Endodermal cell (in vitro differentiated cells): ENCODE results near the gene HTR2C. TPM values are rescaled to one million over a fixed set of nuclear protein-coding genes. Genes with fewer than 3 reads are reported as not detected.

ENCODE experiments used
- DNase-seq: peaks from one replicate; pipeline ENCODE4 v3.0.0-alpha.2; 2017
- H3K27ac ChIP-seq: 2 replicates; pipeline ENCODE4 v1.5.1; 2013; ENCODE audit warnings: mild to moderate bottlenecking, low read depth, low read length, moderate library complexity
- H3K27me3 ChIP-seq: 2 replicates; pipeline ENCODE4 v1.6.1; 2013; ENCODE audit warnings: mild to moderate bottlenecking, low read length, moderate library complexity; ENCODE audit not compliant: insufficient read depth, control insufficient read depth, poor library complexity, severe bottlenecking
- H3K36me3 ChIP-seq: 2 replicates; pipeline ENCODE4 v1.7.0; 2013; ENCODE audit warnings: mild to moderate bottlenecking, low read length, moderate library complexity; ENCODE audit not compliant: control insufficient read depth, insufficient read depth
- H3K4me1 ChIP-seq: one replicate; pipeline ENCODE4 v1.7.0; 2013; ENCODE audit warnings: low read length; ENCODE audit not compliant: control insufficient read depth, insufficient read depth
- H3K4me3 ChIP-seq: 2 replicates; pipeline ENCODE4 v1.5.1; 2013; ENCODE audit warnings: mild to moderate bottlenecking, low read length, moderate library complexity
- H3K9ac ChIP-seq: 2 replicates; pipeline ENCODE4 v1.6.1; 2013; ENCODE audit warnings: mild to moderate bottlenecking, low read length, moderate library complexity; ENCODE audit not compliant: poor library complexity, severe bottlenecking; ENCODE audit errors: extremely low read depth
- H3K9me3 ChIP-seq: 2 replicates; pipeline ENCODE4 v1.6.1; 2013; ENCODE audit warnings: mild to moderate bottlenecking, low read length, moderate library complexity; ENCODE audit not compliant: control insufficient read depth
- H3K27ac Mint-ChIP-seq: 2 replicates; pipeline ENCODE4 v1.8.0; 2020; ENCODE audit warnings: mixed read lengths
- H3K27me3 Mint-ChIP-seq: 2 replicates; pipeline ENCODE4 v1.8.0; 2021; ENCODE audit warnings: mild to moderate bottlenecking, mixed read lengths; ENCODE audit not compliant: insufficient read depth
- H3K36me3 Mint-ChIP-seq: 2 replicates; pipeline ENCODE4 v1.8.0; 2020; ENCODE audit warnings: low read depth, mixed read lengths
- H3K4me1 Mint-ChIP-seq: 2 replicates; pipeline ENCODE4 v1.8.0; 2020; ENCODE audit warnings: mixed read lengths
- H3K4me3 Mint-ChIP-seq: 2 replicates; pipeline ENCODE4 v1.8.0; 2020; ENCODE audit warnings: mild to moderate bottlenecking, moderate library complexity, mixed read lengths
- H3K9me3 Mint-ChIP-seq: 2 replicates; pipeline ENCODE4 v1.8.0; 2020; ENCODE audit warnings: mild to moderate bottlenecking, mixed read lengths
- CTCF ChIP-seq: fragments of 200-600 bp; sonication (generic); conservative IDR thresholded peaks from 2 replicates; pipeline ENCODE4 v1.5.0; 2021; ENCODE audit warnings: antibody characterized with exemption, mild to moderate bottlenecking
- WGBS, 2 experiments: methylation state at CpG; one replicate each; pipeline versions ENCODE4 v1.1.5 to v1.1.7; 2013; ENCODE audit warnings: missing lambda C conversion rate in 2 of 2, mixed read lengths in 1 of 2; ENCODE audit not compliant: insufficient coverage in 1 of 2, insufficient read length in 1 of 2; 5-methylcytosine and 5-hydroxymethylcytosine counted together
- total RNA-seq, 2 donors: library from RNA; stranded (reverse); fragmentation: NEBNext Ultra II Directional in 1 of 2; extraction: Animal tissue kit (Norgen Biotek cat#: 25700) in 1 of 2; gene quantifications; 2 replicates in 1 of 2; 3 replicates in 1 of 2; pipeline ENCODE4 v1.2.1, GENCODE V29; 2021

The HTR2C gene
- total RNA-seq, 2 donors from 2014 or later, result 0.90 TPM; not detected in 1

GRCh38 chrX:114903618-114904017 is 319.7 kb downstream of the HTR2C start:
- Histone ChIP-seq H3K4me3 (no peak overlapping the region), H3K9me3 (no peaks in the 10 kb centered on the region), H3K36me3 (no peaks in the 10 kb centered on the region), H3K27me3 (no peaks in the 10 kb centered on the region), H3K4me1 (no peaks in the 10 kb centered on the region), H3K9ac (no peak overlapping the region), H3K27ac (no peak overlapping the region)
- no peak overlapping the region for H3K4me3 Mint-ChIP-seq
- peaks cover 5% of the 10 kb centered on the region for H3K9me3 Mint-ChIP-seq
- no peaks in the 10 kb centered on the region for H3K36me3 Mint-ChIP-seq
- H3K27ac Mint-ChIP-seq, result peak overlapping the region; percentile 31
- 76% methylated on average over 3 of the region's 3 CpGs; no CpG with 5 or more reads in 1 of the 2 experiments for WGBS, 2 experiments
- no peak for TF ChIP-seq CTCF
- DNase-seq, result no peak
- peaks cover 18% of the 10 kb centered on the region for H3K4me1 Mint-ChIP-seq
- H3K27me3 Mint-ChIP-seq, result peaks cover 18% of the 10 kb centered on the region

GRCh38 chrX:114905251-114905650 is 321.4 kb downstream of the HTR2C start:
- Mint-ChIP-seq H3K27me3 (peaks cover 22% of the 10 kb centered on the region), H3K36me3 (no peaks in the 10 kb centered on the region), H3K9me3 (peaks cover 5% of the 10 kb centered on the region), H3K4me3 (no peak overlapping the region), H3K4me1 (peaks cover 18% of the 10 kb centered on the region), H3K27ac (no peak overlapping the region)
- no peak for DNase-seq
- 90% methylated on average over 2 of the region's 2 CpGs; no CpG with 5 or more reads in 1 of the 2 experiments for whole genome bisulfite sequencing, 2 experiments
- Histone ChIP-seq H3K27me3 (no peaks in the 10 kb centered on the region), H3K27ac (no peak overlapping the region), H3K4me3 (no peak overlapping the region), H3K9me3 (no peaks in the 10 kb centered on the region), H3K36me3 (no peaks in the 10 kb centered on the region), H3K9ac (no peak overlapping the region), H3K4me1 (no peaks in the 10 kb centered on the region)
- TF ChIP-seq CTCF, result no peak

GRCh38 chrX:114906984-114907510 is 323.2 kb downstream of the HTR2C start:
- no peaks in the 10 kb centered on the region for H3K9me3 ChIP-seq
- no peaks in the 10 kb centered on the region for H3K4me1 ChIP-seq
- H3K4me3 ChIP-seq, result no peak overlapping the region
- Mint-ChIP-seq H3K27ac (no peak overlapping the region), H3K4me3 (peak overlapping the region; percentile 11), H3K27me3 (peaks cover 28% of the 10 kb centered on the region), H3K36me3 (no peaks in the 10 kb centered on the region), H3K9me3 (peaks cover 6% of the 10 kb centered on the region), H3K4me1 (peaks cover 18% of the 10 kb centered on the region)
- TF ChIP-seq CTCF, result no peak
- H3K27ac ChIP-seq, result no peak overlapping the region
- WGBS, 2 experiments, result 32 to 50% methylated on average over 5 to 9 of the region's 9 CpGs
- H3K27me3 ChIP-seq, result no peaks in the 10 kb centered on the region
- peak; percentile 51 for DNase-seq
- no peak overlapping the region for H3K9ac ChIP-seq
- H3K36me3 ChIP-seq, result no peaks in the 10 kb centered on the region
